Natural killer cell treated with Interleukin-12 subunit alpha and Interleukin-12 subunit beta and Interleukin-15 and Interleukin-18, amount 100 ng/mL, for 72 hours (primary cell): ENCODE data around the gene CEP63. TPM values are rescaled to one million over a fixed set of nuclear protein-coding genes. Genes with fewer than 3 reads are reported as not detected.

Experiments
- ATAC-seq, 2 donors: fragments of 150-1000 bp; cut with Tn5 transposase in 1 of 2; sonication (Bioruptor Pico), chemical (Tn5 transposase) in 1 of 2; 2 replicates each; pipeline ENCODE4 v1.10.0; 2021
- DNase-seq: peaks from one replicate; pipeline ENCODE4 v3.0.0; 2022; ENCODE audit warnings: low spot score
- H3K27ac Mint-ChIP-seq, 2 donors: 1 replicate in 1 of 2; 2 replicates in 1 of 2; pipeline ENCODE4 v1.8.0; 2022; ENCODE audit warnings: mixed read lengths in 2 of 2, mild to moderate bottlenecking in 1 of 2, moderate library complexity in 1 of 2
- H3K27me3 Mint-ChIP-seq, 2 donors: 1 replicate in 1 of 2; 2 replicates in 1 of 2; pipeline ENCODE4 v1.8.0; 2022; ENCODE audit warnings: mixed read lengths in 2 of 2
- H3K36me3 Mint-ChIP-seq: one replicate; pipeline ENCODE4 v1.8.0; 2022; ENCODE audit warnings: mixed read lengths
- H3K4me1 Mint-ChIP-seq, 2 donors: 1 replicate in 1 of 2; 2 replicates in 1 of 2; pipeline ENCODE4 v1.8.0; 2022; ENCODE audit warnings: low read depth in 2 of 2, mixed read lengths in 2 of 2, mild to moderate bottlenecking in 1 of 2
- H3K4me3 Mint-ChIP-seq: one replicate; pipeline ENCODE4 v1.8.0; 2022; ENCODE audit warnings: mixed read lengths
- H3K9me3 Mint-ChIP-seq: 2 replicates; pipeline ENCODE4 v1.8.0; 2022; ENCODE audit warnings: mixed read lengths
- total RNA-seq, 2 donors: library from RNA; stranded (reverse); gene quantifications; one replicate each; pipeline ENCODE4 v1.2.3, GENCODE V29; 2022

CEP63 gene
- total RNA-seq, 2 donors from 2014 or later = 17.1 to 24.1 TPM

DNA sequence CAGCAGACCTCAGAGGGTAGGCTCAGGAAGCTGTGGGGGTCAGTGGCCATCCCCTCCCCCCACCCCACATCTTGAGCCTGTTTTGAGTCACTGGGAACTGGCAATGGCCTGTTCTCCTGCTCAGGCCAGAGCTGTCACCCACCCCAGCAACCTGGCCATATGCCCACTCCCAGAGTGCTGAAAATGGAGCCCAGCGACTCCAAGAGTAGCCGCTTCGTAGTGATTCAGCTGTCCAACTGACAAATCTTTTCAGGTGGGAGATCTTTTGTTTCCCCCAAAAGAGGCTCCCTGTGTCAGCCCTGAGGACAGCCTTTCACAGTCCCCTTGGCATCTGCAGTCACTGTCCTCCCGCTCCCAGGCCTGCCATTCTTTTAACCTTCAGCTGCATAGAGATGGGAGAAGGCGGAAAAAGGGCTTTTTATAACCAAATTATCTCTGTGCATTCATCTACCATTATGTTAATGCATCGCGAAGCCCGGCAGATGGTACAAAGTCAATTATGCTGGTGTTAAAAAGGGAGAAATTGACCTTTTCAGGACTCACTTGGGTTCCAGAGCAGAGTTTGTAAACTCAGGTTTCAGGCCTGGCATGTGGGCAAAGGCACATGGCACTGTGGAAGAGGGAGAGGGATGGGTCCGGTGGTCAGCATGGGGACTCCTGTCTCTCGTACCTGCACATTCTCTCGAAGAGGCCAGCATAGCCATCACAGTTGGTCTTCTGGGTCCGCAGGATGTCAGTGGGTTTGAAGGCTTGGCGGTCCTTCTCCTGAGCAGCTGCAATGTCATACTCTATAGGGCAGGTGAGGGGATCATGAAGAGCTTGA, 132.8 kb downstream of the CEP63 start:
- Mint-ChIP-seq H3K27me3 (no peaks in the 10 kb centered on the region), H3K4me3 (no peak overlapping the region), H3K4me1 (no peaks in the 10 kb centered on the region), H3K9me3 (no peaks in the 10 kb centered on the region), H3K36me3 (no peaks in the 10 kb centered on the region), H3K27ac (no peak overlapping the region)
- ATAC-seq (no peak), DNase-seq (no peak)

DNA sequence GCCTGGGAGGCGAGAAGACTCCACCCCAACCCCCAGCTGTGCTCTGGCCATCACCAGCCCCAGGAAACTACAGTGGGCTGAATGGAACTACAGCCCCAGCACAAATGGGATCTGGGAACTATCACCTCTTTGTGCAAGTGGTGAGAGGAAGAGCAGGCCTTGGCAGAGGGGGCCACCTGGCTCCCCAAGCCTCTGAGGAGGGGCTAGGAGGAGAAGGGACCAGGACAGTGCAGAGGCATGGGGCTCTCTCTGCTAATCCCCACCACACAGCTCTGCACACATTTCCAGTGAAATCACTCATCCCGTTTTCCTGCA, 133.4 kb downstream of the CEP63 start:
- H3K4me1 Mint-ChIP-seq = no peaks in the 10 kb centered on the region
- H3K4me3 Mint-ChIP-seq = no peak overlapping the region
- no peaks in the 10 kb centered on the region for H3K9me3 Mint-ChIP-seq
- ATAC-seq (no peak), DNase-seq (no peak)
- no peaks in the 10 kb centered on the region for H3K27me3 Mint-ChIP-seq
- no peak overlapping the region for H3K27ac Mint-ChIP-seq
- no peaks in the 10 kb centered on the region for H3K36me3 Mint-ChIP-seq

GRCh38 chr3:134619884-134620445, 134.1 kb downstream of the CEP63 start:
- Mint-ChIP-seq H3K27me3 (no peaks in the 10 kb centered on the region), H3K4me1 (no peaks in the 10 kb centered on the region), H3K4me3 (no peak overlapping the region), H3K9me3 (no peaks in the 10 kb centered on the region), H3K27ac (no peak overlapping the region), H3K36me3 (no peaks in the 10 kb centered on the region)
- ATAC-seq (no peak), DNase-seq (no peak)

DNA sequence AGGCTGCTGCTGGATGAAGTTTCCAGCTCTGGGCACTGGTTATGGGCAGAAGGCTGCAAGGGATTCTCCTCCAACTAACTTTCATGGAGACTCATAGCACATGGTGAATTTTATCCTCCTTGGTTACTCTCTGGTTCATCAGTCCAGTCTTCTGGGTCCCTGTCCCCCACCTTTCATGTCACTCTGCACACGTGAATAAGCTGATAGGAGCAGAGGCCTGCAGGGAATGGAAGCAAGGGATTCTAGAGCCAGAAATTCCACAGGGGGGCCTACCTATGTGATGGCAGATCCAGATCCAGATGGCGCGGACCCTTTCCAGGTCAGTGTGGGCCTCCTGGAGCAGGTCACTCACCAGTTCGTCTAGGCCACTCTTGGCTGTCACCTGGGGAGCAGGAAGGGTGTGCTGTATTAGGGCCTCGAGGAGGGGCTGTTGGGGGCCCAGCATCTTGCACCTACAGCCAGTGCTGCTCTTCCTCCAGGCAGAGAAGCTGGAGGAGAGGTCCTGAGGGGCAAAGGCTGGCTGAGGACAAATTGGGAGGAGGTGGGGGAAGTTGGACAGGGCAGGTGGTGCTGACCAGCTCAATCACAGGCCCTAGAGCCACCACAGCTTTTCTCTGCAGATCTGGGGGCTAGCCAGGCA, 134.7 kb downstream of the CEP63 start:
- H3K27me3 Mint-ChIP-seq = no peaks in the 10 kb centered on the region
- no peaks in the 10 kb centered on the region for H3K36me3 Mint-ChIP-seq
- H3K4me3 Mint-ChIP-seq = no peak overlapping the region
- H3K9me3 Mint-ChIP-seq = no peaks in the 10 kb centered on the region
- H3K4me1 Mint-ChIP-seq = no peaks in the 10 kb centered on the region
- H3K27ac Mint-ChIP-seq = no peak overlapping the region
- ATAC-seq = no peak
- no peak for DNase-seq

DNA sequence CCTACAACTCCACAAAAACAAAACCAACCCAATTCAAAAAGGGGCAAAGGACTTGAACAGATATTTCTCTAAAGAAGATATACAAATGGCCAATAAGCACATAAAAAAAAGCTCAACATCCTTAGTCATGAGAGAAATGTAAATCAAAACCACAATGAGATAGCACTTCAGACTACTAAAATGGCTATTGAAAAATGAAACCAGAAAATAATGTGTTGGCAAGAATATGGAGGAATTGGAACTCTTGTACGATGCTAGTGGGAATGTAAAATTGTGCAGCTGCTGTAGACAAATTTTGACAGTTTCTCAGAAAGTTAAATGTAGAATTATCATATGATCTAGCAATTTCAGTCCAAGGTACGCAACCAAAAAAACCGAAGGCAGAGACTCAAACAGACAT, 136.0 kb downstream of the CEP63 start:
- H3K4me3 Mint-ChIP-seq = no peak overlapping the region
- H3K4me1 Mint-ChIP-seq = no peaks in the 10 kb centered on the region
- no peak for DNase-seq
- ATAC-seq = no peak
- H3K27ac Mint-ChIP-seq = no peak overlapping the region
- H3K36me3 Mint-ChIP-seq = no peaks in the 10 kb centered on the region
- no peaks in the 10 kb centered on the region for H3K9me3 Mint-ChIP-seq
- no peaks in the 10 kb centered on the region for H3K27me3 Mint-ChIP-seq

DNA sequence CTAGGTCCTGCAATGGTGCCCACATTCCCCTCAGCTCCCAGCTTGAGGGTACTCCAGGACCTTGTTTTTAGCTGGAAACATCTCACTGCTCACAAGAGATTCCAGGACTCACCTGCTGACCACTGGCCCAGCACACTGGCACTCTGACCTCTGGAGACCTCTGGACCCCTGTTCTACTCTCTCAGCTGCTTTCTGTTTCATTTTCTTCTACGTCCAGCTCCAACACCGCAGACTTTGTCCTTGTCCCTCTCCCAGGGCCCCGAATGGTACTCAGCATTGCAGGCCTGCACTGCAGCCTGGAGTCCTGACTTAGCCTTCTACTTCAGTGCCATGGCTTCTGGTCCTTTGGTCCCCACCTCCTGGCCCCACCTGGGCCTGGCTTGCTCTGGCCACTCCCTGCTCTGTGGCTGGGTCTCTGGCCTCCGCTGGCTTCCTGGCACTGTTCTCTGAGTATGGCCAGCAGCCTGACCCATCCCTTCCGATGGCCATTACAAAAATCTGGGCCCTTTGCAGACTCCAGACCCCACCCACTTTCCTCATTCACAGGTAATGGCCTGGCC, 137.0 kb downstream of the CEP63 start:
- Mint-ChIP-seq H3K4me3 (no peak overlapping the region), H3K27ac (no peak overlapping the region)

DNA sequence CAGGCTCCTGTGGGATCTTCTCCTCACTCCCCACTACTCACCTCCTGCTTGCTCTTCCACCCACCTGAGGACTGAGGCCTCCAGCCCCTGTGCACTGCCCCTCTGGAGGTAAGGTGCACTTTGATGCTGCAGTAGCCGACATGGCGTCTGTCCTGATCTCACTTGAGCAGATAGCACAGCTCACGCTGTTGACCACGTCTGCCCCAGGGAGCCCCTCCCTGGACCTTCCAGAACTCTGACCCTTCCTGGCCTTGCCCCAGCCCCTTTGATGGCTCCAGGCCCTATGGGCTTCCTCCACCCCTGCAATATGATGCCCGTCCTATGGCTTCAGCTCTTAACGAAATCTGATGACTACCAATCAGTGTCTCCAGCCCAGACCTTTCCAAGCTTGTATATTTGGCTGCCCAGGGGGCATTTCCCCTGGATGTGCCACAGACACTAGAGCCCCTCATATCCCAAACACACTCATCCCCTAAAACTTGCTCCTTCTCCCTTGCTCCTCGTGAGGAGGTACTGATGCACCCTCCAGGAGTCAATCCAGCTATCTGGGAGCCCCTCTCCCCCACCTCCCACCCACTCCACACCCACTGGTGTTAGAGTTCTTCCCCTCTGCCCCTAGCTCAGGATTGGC, 137.9 kb downstream of the CEP63 start:
- DNase-seq (no peak), ATAC-seq (no peak)
- Mint-ChIP-seq H3K27me3 (no peaks in the 10 kb centered on the region), H3K9me3 (no peaks in the 10 kb centered on the region), H3K4me1 (peaks cover 0 to 11% of the 10 kb centered on the region in 2 donors), H3K27ac (no peak overlapping the region), H3K36me3 (no peaks in the 10 kb centered on the region), H3K4me3 (no peak overlapping the region)

More for the DNA sequence above, 137.0 kb downstream of the CEP63 start:
- DNase-seq (no peak), ATAC-seq (peak in 1 of 2 donors; percentile 25)
- Mint-ChIP-seq H3K4me1 (peaks cover 0 to 4% of the 10 kb centered on the region in 2 donors), H3K36me3 (no peaks in the 10 kb centered on the region), H3K27me3 (no peaks in the 10 kb centered on the region), H3K9me3 (no peaks in the 10 kb centered on the region)

Other genes starting within 250 kb of the CEP63 start
- gene RYK, start 235.2 kb upstream of the CEP63 start, total RNA-seq = 10 to 100 TPM; 20.6 to 20.8 TPM
- gene AMOTL2, start 111.6 kb upstream of the CEP63 start, total RNA-seq = not detected
- 10 to 100 TPM; 13.0 to 15.8 TPM for gene ANAPC13, start 72 bp upstream of the CEP63 start, total RNA-seq
- gene KY, start 165.0 kb downstream of the CEP63 start, total RNA-seq = not detected